Astrocyte (in vitro differentiated cells and primary cell): Measurements from ENCODE around the gene TTC31. TPM values are rescaled to one million over a fixed set of nuclear protein-coding genes. Genes with fewer than 3 reads are reported as not detected.

Source experiments
- DNase-seq: peaks from one replicate; pipeline ENCODE4 v3.0.0-alpha.2; 2010; ENCODE audit warnings: low read depth
- FAIRE-seq: peaks from 2 replicates; lab custom pipeline; 2011; peaks lifted over from hg19 to GRCh38; lab: Jason Lieb, UNC
- H2AFZ ChIP-seq: 2 replicates; pipeline ENCODE4 v1.6.0; 2012; ENCODE audit warnings: low read depth, low read length, inconsistent platforms
- H3K27ac ChIP-seq: 2 replicates; pipeline ENCODE4 v1.5.1; 2011; ENCODE audit warnings: low read depth, low read length, inconsistent platforms
- H3K27me3 ChIP-seq: 2 replicates; pipeline ENCODE4 v1.6.0; 2011; ENCODE audit warnings: low read length, inconsistent platforms; ENCODE audit not compliant: insufficient read depth
- H3K36me3 ChIP-seq: 2 replicates; pipeline ENCODE4 v1.5.1; 2011; ENCODE audit warnings: low read length, inconsistent platforms; ENCODE audit not compliant: insufficient read depth
- H3K4me1 ChIP-seq: 2 replicates; pipeline ENCODE4 v1.5.1; 2011; ENCODE audit warnings: low read length, inconsistent platforms; ENCODE audit not compliant: insufficient read depth
- H3K4me2 ChIP-seq: 2 replicates; pipeline ENCODE4 v1.6.0; 2012; ENCODE audit warnings: low read length, inconsistent platforms
- H3K4me3 ChIP-seq: 2 replicates; pipeline ENCODE4 v1.5.1; 2011; ENCODE audit warnings: low read depth, mild to moderate bottlenecking, low read length, inconsistent platforms; ENCODE audit not compliant: insufficient read depth
- H3K79me2 ChIP-seq: 2 replicates; pipeline ENCODE4 v1.6.0; 2012; ENCODE audit warnings: mild to moderate bottlenecking, low read length, inconsistent platforms; ENCODE audit not compliant: insufficient read depth
- H3K9ac ChIP-seq: 2 replicates; pipeline ENCODE4 v1.6.0; 2012; ENCODE audit warnings: mild to moderate bottlenecking, low read length, inconsistent platforms
- H3K9me3 ChIP-seq: 2 replicates; pipeline ENCODE4 v1.5.1; 2012; ENCODE audit warnings: low read depth, mild to moderate bottlenecking, low read length, inconsistent platforms; ENCODE audit not compliant: insufficient read depth
- H4K20me1 ChIP-seq: 2 replicates; pipeline ENCODE4 v1.6.0; 2012; ENCODE audit warnings: low read length, inconsistent platforms; ENCODE audit not compliant: insufficient read depth
- H3K27ac Mint-ChIP-seq: one replicate; pipeline ENCODE4 v1.8.0; 2021; ENCODE audit warnings: mild to moderate bottlenecking, mixed read lengths; ENCODE audit not compliant: unreplicated experiment
- H3K27me3 Mint-ChIP-seq: one replicate; pipeline ENCODE4 v1.8.0; 2021; ENCODE audit warnings: low read depth, mixed read lengths; ENCODE audit not compliant: unreplicated experiment
- H3K36me3 Mint-ChIP-seq: one replicate; pipeline ENCODE4 v1.8.0; 2021; ENCODE audit warnings: low read depth, mixed read lengths; ENCODE audit not compliant: unreplicated experiment
- H3K4me1 Mint-ChIP-seq: one replicate; pipeline ENCODE4 v1.8.0; 2021; ENCODE audit warnings: low read depth, mixed read lengths; ENCODE audit not compliant: unreplicated experiment
- H3K4me3 Mint-ChIP-seq: one replicate; pipeline ENCODE4 v1.8.0; 2021; ENCODE audit warnings: mild to moderate bottlenecking, moderate library complexity, mixed read lengths; ENCODE audit not compliant: unreplicated experiment
- H3K9me3 Mint-ChIP-seq: one replicate; pipeline ENCODE4 v1.8.0; 2021; ENCODE audit warnings: mild to moderate bottlenecking, mixed read lengths; ENCODE audit not compliant: unreplicated experiment
- CTCF ChIP-seq: IDR thresholded peaks from 2 replicates; pipeline ENCODE4 v1.5.1; 2011; ENCODE audit warnings: low read depth, mild to moderate bottlenecking, inconsistent platforms, low read length, moderate library complexity; ENCODE audit not compliant: insufficient read depth
- EZH2 ChIP-seq: IDR thresholded peaks from 2 replicates; pipeline ENCODE4 v1.6.1; 2012; ENCODE audit warnings: mild to moderate bottlenecking, low read length, inconsistent platforms; ENCODE audit not compliant: insufficient read depth
- total RNA-seq: library from RNA; stranded (reverse); gene quantifications from 2 replicates; pipeline ENCODE4 v1.2.1, GENCODE V29; 2021

Gene TTC31
- total RNA-seq, 1 donor from 2014 or later: 12.0 TPM

- DNase-seq: no peak
- H3K4me1 Mint-ChIP-seq: peaks cover 21% of the 10 kb centered on the region
- peaks cover 49% of the 10 kb centered on the region for H3K4me1 ChIP-seq
- peak overlapping the region; percentile 61 for H3K4me3 ChIP-seq
- H3K36me3 Mint-ChIP-seq: peaks cover 12% of the 10 kb centered on the region
- no peak overlapping the region for H2AFZ ChIP-seq
- H3K27me3 ChIP-seq: peaks cover 20% of the 10 kb centered on the region
- peaks cover 4% of the 10 kb centered on the region for H3K36me3 ChIP-seq
- peaks cover 36% of the 10 kb centered on the region for H3K27me3 Mint-ChIP-seq
- H4K20me1 ChIP-seq: peaks cover 7% of the 10 kb centered on the region
- H3K79me2 ChIP-seq: peaks cover 24% of the 10 kb centered on the region
- TF ChIP-seq EZH2 (no peak), CTCF (no peak)
- peak overlapping the region; percentile 66 for H3K4me3 Mint-ChIP-seq
- H3K27ac Mint-ChIP-seq: peak overlapping the region; percentile 51
- H3K9ac ChIP-seq: peak overlapping the region; percentile 83
- peak overlapping the region; percentile 93 for H3K4me2 ChIP-seq
- no peaks in the 10 kb centered on the region for H3K9me3 ChIP-seq
- H3K27ac ChIP-seq: no peak overlapping the region
- no peak for FAIRE-seq
- H3K9me3 Mint-ChIP-seq: no peaks in the 10 kb centered on the region
Observed at GRCh38 chr2:74504591-74504990, 21.7 kb downstream of the TTC31 start.

- H3K79me2 ChIP-seq: peaks cover 24% of the 10 kb centered on the region
- peaks cover 7% of the 10 kb centered on the region for H4K20me1 ChIP-seq
- peaks cover 18% of the 10 kb centered on the region for H3K27me3 ChIP-seq
- H3K4me1 ChIP-seq: peaks cover 49% of the 10 kb centered on the region
- H3K4me2 ChIP-seq: peak overlapping the region; percentile 63
- DNase-seq: no peak
- H3K36me3 ChIP-seq: peaks cover 4% of the 10 kb centered on the region
- FAIRE-seq: no peak
- H3K4me3 Mint-ChIP-seq: peak overlapping the region; percentile 97
- TF ChIP-seq EZH2 (no peak), CTCF (no peak)
- H3K4me3 ChIP-seq: peak overlapping the region; percentile 9
- H3K4me1 Mint-ChIP-seq: peaks cover 21% of the 10 kb centered on the region
- peaks cover 35% of the 10 kb centered on the region for H3K27me3 Mint-ChIP-seq
- no peaks in the 10 kb centered on the region for H3K9me3 ChIP-seq
- no peaks in the 10 kb centered on the region for H3K9me3 Mint-ChIP-seq
- no peak overlapping the region for H2AFZ ChIP-seq
- H3K27ac Mint-ChIP-seq: no peak overlapping the region
- H3K9ac ChIP-seq: no peak overlapping the region
- no peak overlapping the region for H3K27ac ChIP-seq
- H3K36me3 Mint-ChIP-seq: peaks cover 12% of the 10 kb centered on the region
Observed at GRCh38 chr2:74505448-74506246, 22.8 kb downstream of the TTC31 start.
